ENCODE results near the gene PAPOLB. TPM values are rescaled to one million over a fixed set of nuclear protein-coding genes. Genes with fewer than 3 reads are reported as not detected.

Gene PAPOLB
- total RNA-seq, 1 experiment from 2014 or later: 0.13 TPM

DNA sequence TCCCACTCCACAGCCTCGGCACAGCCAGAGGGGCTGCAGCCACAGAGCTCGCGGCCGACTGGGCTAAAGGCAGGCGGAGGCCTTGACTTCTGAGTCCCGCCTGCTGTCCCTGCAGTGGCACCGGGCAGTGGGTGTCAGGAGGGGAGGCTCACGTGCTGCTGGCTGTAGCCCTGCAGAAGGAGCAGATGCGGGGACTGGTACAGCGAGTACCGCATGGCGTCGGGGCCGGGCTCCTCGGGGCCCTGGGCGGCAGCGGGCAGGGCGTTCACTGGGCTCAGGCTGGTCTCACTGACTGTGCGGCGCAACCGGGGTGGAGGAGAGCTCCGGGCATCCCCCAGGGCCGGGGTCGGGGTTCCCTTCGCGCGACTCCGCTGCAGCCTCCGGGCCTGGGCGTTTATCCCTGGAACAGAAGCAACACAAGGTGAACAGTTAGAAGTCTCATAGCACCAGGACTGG, 25.6 kb downstream of the PAPOLB start:
- no peaks in the 10 kb centered on the region for H4K20me1 ChIP-seq (ENCODE audit: control insufficient read depth, insufficient read depth, insufficient read length)
- no peak overlapping the region for H3K4ac ChIP-seq (ENCODE audit: low read depth, low read length)
- no peak overlapping the region for H3K9ac ChIP-seq (ENCODE audit: extremely low read depth, insufficient read length, low read length)
- no peak overlapping the region for H4K5ac ChIP-seq (ENCODE audit: insufficient read length, low read depth, low read length)
- H3K27ac Mint-ChIP-seq: no peak overlapping the region; a peak in 1 of 7 replicates
- no peak overlapping the region; the same call in 1 of the 2 replicates for H3K14ac ChIP-seq (ENCODE audit: insufficient read depth, low read length)
- no peak overlapping the region for H3K4me2 ChIP-seq (ENCODE audit: insufficient read depth, insufficient read length, low read length)
- WGBS (ENCODE audit: extremely low coverage, insufficient read length, low lambda C conversion rate): no CpG with 5 or more reads among the region's 30 CpGs
- no peak overlapping the region for H2BK15ac ChIP-seq (ENCODE audit: low read depth, low read length)
- DNase-seq: no peak
- no peak overlapping the region for H2BK120ac ChIP-seq (ENCODE audit: low read depth, low read length, poor library complexity, severe bottlenecking)
- H2AFZ ChIP-seq (ENCODE audit: low read length): no peak overlapping the region
- H4K91ac ChIP-seq (ENCODE audit: insufficient read length, low read depth, low read length): no peak overlapping the region
- H3K27me3 ChIP-seq (ENCODE audit: insufficient read depth, low read length): no peaks in the 10 kb centered on the region
- H3K23me2 ChIP-seq (ENCODE audit: insufficient read length, low read depth, low read length, poor library complexity, severe bottlenecking): no peaks in the 10 kb centered on the region
- no peak overlapping the region for H3T11ph ChIP-seq (ENCODE audit: low read length)
- no peaks in the 10 kb centered on the region for H3K36me3 Mint-ChIP-seq (ENCODE audit: insufficient read depth in 1 of 3, low read depth in 3 of 3)
- H2AK5ac ChIP-seq (ENCODE audit: insufficient read length, low read length): no peak overlapping the region
- TF ChIP-seq, protein P1, sequence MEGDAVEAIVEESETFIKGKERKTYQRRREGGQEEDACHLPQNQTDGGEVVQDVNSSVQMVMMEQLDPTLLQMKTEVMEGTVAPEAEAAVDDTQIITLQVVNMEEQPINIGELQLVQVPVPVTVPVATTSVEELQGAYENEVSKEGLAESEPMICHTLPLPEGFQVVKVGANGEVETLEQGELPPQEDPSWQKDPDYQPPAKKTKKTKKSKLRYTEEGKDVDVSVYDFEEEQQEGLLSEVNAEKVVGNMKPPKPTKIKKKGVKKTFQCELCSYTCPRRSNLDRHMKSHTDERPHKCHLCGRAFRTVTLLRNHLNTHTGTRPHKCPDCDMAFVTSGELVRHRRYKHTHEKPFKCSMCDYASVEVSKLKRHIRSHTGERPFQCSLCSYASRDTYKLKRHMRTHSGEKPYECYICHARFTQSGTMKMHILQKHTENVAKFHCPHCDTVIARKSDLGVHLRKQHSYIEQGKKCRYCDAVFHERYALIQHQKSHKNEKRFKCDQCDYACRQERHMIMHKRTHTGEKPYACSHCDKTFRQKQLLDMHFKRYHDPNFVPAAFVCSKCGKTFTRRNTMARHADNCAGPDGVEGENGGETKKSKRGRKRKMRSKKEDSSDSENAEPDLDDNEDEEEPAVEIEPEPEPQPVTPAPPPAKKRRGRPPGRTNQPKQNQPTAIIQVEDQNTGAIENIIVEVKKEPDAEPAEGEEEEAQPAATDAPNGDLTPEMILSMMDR (conservative IDR thresholded peaks at IDR 0.05): no peak
- H3K4me1 Mint-ChIP-seq: peaks cover 0 to 7% of the 10 kb centered on the region in 2 experiments; a peak in 3 of 4 replicates
- H2BK12ac ChIP-seq (ENCODE audit: insufficient read length, low read depth, low read length): no peak overlapping the region
- H3K18ac ChIP-seq (ENCODE audit: insufficient read length, low read depth, low read length): no peak overlapping the region
- H3K27me3 Mint-ChIP-seq (ENCODE audit: low read depth): no peaks in the 10 kb centered on the region; the same call in 1 of the 2 replicates
- no peak overlapping the region for H3K4me3 Mint-ChIP-seq
- no peaks in the 10 kb centered on the region for H3K79me2 ChIP-seq (ENCODE audit: insufficient read depth, low read length)
- no peak overlapping the region for H3K23ac ChIP-seq (ENCODE audit: insufficient read length, low read depth, low read length)
- H3K79me1 ChIP-seq (ENCODE audit: insufficient read depth, low read depth, low read length, poor library complexity, severe bottlenecking): no peaks in the 10 kb centered on the region
- no peak overlapping the region for H2BK20ac ChIP-seq (ENCODE audit: low read depth, low read length, poor library complexity, severe bottlenecking)
- H3K9me3 Mint-ChIP-seq: no peaks in the 10 kb centered on the region
- no peaks in the 10 kb centered on the region for H3K9me3 ChIP-seq (ENCODE audit: control insufficient read depth, low read depth, low read length)
- no peaks in the 10 kb centered on the region for H3K4me1 ChIP-seq (ENCODE audit: insufficient read depth, low read length)
- no peak overlapping the region for H4K8ac ChIP-seq (replicated peaks; ENCODE audit: insufficient read length, low read depth, low read length)
- no peak overlapping the region for H3K27ac ChIP-seq (ENCODE audit: insufficient read length, low read depth, low read length)
- H3K56ac ChIP-seq (ENCODE audit: insufficient read length, low read depth, low read length): no peak overlapping the region
- no peak overlapping the region for H2BK5ac ChIP-seq (ENCODE audit: insufficient read length, low read length)

Data from H9 (cell line).